Measurements from ENCODE around the gene TSR1.
A peak's percentile ranks its signal among the peaks of the same experiment; 100 is the strongest.

The TSR1 gene

DNA sequence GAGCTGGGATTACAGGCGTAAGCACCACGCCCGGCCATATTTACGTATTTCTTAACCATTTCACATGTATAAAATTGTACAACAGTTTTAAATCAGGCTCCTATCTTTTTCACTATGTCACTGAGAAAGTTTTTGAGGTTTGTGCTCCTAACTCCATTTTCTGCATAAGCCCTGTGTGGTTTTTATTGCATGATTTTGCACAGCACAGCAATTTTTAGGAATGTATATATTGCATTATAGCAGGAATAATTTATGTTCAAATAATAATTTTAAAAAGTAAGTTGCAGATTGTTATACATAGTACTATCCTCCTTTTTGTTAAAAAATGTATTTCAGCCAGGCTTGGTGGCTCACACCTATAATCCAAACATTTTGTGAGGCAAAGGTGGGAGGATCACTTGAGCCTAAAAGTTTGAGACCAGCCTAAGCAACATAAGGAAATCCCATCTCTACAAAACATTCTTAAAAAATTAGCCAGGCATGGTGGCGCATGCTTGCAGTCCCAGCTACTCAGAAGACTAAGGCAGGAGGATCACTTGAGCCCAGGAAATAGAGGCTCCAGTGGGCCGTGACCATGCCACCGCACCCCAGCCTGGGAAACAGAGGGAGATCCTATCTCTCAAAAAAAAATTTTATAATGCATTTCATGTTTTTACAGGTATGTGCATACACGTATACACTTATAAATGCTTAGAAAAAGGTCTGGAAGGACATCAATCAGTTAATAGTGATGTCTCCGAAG is 58.7 kb downstream of the TSR1 start:
- no peak overlapping the region for H3K4me2 ChIP-seq (ENCODE audit: insufficient read depth, low read length)
- H3K4me1 ChIP-seq (ENCODE audit: insufficient read depth, low read length), result peaks cover 9% of the 10 kb centered on the region; the same call in 1 of the 2 replicates
- TF ChIP-seq EZH2 (IDR thresholded peaks at IDR 0.05; ENCODE audit: borderline replicate concordance, low read depth, low read length, severe bottlenecking), result no peak
- no peaks in the 10 kb centered on the region for H4K20me1 ChIP-seq (ENCODE audit: insufficient read depth, low read length)
- no peak for DNase-seq
- no peak for ATAC-seq (ENCODE audit: insufficient read depth, low read depth)
- H2AFZ ChIP-seq (ENCODE audit: low read depth, low read length), result no peak overlapping the region
- no peak overlapping the region for H3K9ac ChIP-seq (ENCODE audit: low read depth, low read length)
- H3K27me3 ChIP-seq (ENCODE audit: insufficient read depth, low read length, poor library complexity), result no peaks in the 10 kb centered on the region
- H3K27ac ChIP-seq (ENCODE audit: low read length), result no peak overlapping the region
- H3K4me3 ChIP-seq (ENCODE audit: low read depth in 1 of 2, low read length in 2 of 2), result no peak overlapping the region
- H3K79me2 ChIP-seq (ENCODE audit: insufficient read depth, low read length), result 0 out of 2 replicates have a peak, but pooled peaks cover 3% of the 10 kb centered on the region
- no peaks in the 10 kb centered on the region for H3K9me3 ChIP-seq (ENCODE audit: insufficient read depth, low read length, severe bottlenecking)
- H3K36me3 ChIP-seq (ENCODE audit: insufficient read depth, low read length), result peaks cover 78% of the 10 kb centered on the region

DNA sequence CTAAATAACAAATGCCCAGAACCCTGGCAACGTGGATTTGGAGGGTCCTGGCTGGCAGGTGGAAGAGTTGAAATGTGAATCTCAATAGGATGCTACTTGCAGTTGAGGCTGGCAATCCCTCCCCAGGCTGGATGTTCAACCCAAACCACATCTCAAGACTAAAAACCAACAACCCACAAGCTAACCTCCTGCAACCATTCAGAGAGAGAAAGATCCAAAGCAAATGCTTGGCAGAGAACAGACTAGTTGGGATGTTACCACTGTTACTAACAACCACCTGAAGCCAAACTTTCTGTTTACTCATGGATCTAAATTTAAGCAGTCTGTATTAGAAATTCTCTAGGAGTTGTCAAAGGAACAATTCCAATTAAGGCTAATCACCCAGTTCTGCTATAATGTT is 60.5 kb downstream of the TSR1 start:
- peaks cover 9% of the 10 kb centered on the region; the same call in 1 of the 2 replicates for H3K4me1 ChIP-seq (ENCODE audit: insufficient read depth, low read length)
- no peak overlapping the region for H2AFZ ChIP-seq (ENCODE audit: low read depth, low read length)
- TF ChIP-seq, protein P1, sequence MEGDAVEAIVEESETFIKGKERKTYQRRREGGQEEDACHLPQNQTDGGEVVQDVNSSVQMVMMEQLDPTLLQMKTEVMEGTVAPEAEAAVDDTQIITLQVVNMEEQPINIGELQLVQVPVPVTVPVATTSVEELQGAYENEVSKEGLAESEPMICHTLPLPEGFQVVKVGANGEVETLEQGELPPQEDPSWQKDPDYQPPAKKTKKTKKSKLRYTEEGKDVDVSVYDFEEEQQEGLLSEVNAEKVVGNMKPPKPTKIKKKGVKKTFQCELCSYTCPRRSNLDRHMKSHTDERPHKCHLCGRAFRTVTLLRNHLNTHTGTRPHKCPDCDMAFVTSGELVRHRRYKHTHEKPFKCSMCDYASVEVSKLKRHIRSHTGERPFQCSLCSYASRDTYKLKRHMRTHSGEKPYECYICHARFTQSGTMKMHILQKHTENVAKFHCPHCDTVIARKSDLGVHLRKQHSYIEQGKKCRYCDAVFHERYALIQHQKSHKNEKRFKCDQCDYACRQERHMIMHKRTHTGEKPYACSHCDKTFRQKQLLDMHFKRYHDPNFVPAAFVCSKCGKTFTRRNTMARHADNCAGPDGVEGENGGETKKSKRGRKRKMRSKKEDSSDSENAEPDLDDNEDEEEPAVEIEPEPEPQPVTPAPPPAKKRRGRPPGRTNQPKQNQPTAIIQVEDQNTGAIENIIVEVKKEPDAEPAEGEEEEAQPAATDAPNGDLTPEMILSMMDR (IDR thresholded peaks at IDR 0.05; ENCODE audit: borderline replicate concordance, extremely low read depth, low read length, poor library complexity, severe bottlenecking), result no peak
- no peak for TF ChIP-seq EZH2 (IDR thresholded peaks at IDR 0.05; ENCODE audit: borderline replicate concordance, low read depth, low read length, severe bottlenecking)

DNA sequence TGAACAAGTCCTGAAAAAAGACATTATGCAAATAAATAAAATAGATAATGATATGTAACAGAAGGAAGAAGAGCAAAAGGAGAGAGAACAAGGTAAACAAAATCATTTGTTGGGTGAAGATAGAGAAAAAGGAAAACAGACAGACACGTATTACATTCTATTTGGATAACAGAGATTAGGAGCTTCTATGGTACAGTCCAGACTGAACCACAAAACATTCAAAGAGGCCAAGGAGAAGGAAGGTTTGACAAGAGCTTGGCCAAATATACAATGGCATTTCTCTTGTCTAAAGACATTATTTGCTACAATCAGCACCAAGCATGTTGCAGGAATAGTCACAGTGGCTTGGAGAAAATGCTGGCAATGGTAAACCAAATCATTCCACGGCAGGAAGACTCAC is 61.8 kb downstream of the TSR1 start:
- Histone ChIP-seq H3K79me2 (ENCODE audit: insufficient read depth, low read length) (peaks cover 4% of the 10 kb centered on the region; the same call in 1 of the 2 replicates), H3K27me3 (ENCODE audit: insufficient read depth, low read length, poor library complexity) (no peaks in the 10 kb centered on the region), H2AFZ (ENCODE audit: low read depth, low read length) (no peak overlapping the region), H3K9me3 (ENCODE audit: insufficient read depth, low read length, severe bottlenecking) (no peaks in the 10 kb centered on the region), H4K20me1 (ENCODE audit: insufficient read depth, low read length) (no peaks in the 10 kb centered on the region), H3K27ac (ENCODE audit: low read length) (no peak overlapping the region), H3K36me3 (ENCODE audit: insufficient read depth, low read length) (peaks cover 65% of the 10 kb centered on the region), H3K9ac (ENCODE audit: low read depth, low read length) (no peak overlapping the region), H3K4me2 (ENCODE audit: insufficient read depth, low read length) (no peak overlapping the region), H3K4me3 (ENCODE audit: low read depth in 1 of 2, low read length in 2 of 2) (no peak overlapping the region), H3K4me1 (ENCODE audit: insufficient read depth, low read length) (peaks cover 9% of the 10 kb centered on the region; the same call in 1 of the 2 replicates)
- TF ChIP-seq, protein P1 (IDR thresholded peaks at IDR 0.05; ENCODE audit: borderline replicate concordance, extremely low read depth, low read length, poor library complexity, severe bottlenecking), result no peak
- TF ChIP-seq EZH2 (IDR thresholded peaks at IDR 0.05; ENCODE audit: borderline replicate concordance, low read depth, low read length, severe bottlenecking), result no peak
- no peak for ATAC-seq (ENCODE audit: insufficient read depth, low read depth)
- no peak for DNase-seq

More for the DNA sequence above, 60.5 kb downstream of the TSR1 start:
- no peak for DNase-seq
- H3K36me3 ChIP-seq (ENCODE audit: insufficient read depth, low read length), result peaks cover 68% of the 10 kb centered on the region
- no peak overlapping the region for H3K4me3 ChIP-seq (ENCODE audit: low read depth in 1 of 2, low read length in 2 of 2)
- peak overlapping the region; percentile 32; the same call in 1 of the 2 replicates for H3K27ac ChIP-seq (ENCODE audit: low read length)
- no peak overlapping the region for H3K4me2 ChIP-seq (ENCODE audit: insufficient read depth, low read length)
- no peaks in the 10 kb centered on the region for H4K20me1 ChIP-seq (ENCODE audit: insufficient read depth, low read length)
- no peak overlapping the region for H3K9ac ChIP-seq (ENCODE audit: low read depth, low read length)
- H3K9me3 ChIP-seq (ENCODE audit: insufficient read depth, low read length, severe bottlenecking), result no peaks in the 10 kb centered on the region
- H3K79me2 ChIP-seq (ENCODE audit: insufficient read depth, low read length), result peaks cover 2% of the 10 kb centered on the region; the same call in 1 of the 2 replicates
- H3K27me3 ChIP-seq (ENCODE audit: insufficient read depth, low read length, poor library complexity), result no peaks in the 10 kb centered on the region
- peak; percentile 58 for ATAC-seq (ENCODE audit: insufficient read depth, low read depth)

Measured in DND-41 (cell line).